ENCODE data around the gene TNFRSF19.

DNA sequence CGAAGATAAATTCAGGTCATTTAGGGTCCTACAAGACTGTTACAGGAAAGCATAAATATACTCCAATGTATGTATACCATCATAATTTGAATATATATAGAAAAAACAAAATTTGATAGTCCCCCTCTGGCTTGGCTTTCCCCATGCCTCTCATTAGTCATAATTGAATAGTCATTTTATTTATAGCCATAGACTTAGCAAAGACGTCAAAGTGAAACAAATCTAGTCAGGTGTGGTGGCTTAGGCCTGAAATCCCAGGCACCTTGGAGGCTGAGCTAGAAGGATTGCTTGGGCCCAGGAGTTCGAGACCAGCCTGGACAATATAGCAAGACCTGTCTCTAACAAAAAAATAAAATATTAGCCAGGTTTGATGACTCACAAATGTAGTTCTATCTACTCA lies 141.1 kb downstream of the TNFRSF19 start:
- TF ChIP-seq, protein P1, sequence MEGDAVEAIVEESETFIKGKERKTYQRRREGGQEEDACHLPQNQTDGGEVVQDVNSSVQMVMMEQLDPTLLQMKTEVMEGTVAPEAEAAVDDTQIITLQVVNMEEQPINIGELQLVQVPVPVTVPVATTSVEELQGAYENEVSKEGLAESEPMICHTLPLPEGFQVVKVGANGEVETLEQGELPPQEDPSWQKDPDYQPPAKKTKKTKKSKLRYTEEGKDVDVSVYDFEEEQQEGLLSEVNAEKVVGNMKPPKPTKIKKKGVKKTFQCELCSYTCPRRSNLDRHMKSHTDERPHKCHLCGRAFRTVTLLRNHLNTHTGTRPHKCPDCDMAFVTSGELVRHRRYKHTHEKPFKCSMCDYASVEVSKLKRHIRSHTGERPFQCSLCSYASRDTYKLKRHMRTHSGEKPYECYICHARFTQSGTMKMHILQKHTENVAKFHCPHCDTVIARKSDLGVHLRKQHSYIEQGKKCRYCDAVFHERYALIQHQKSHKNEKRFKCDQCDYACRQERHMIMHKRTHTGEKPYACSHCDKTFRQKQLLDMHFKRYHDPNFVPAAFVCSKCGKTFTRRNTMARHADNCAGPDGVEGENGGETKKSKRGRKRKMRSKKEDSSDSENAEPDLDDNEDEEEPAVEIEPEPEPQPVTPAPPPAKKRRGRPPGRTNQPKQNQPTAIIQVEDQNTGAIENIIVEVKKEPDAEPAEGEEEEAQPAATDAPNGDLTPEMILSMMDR (IDR thresholded peaks at IDR 0.05): no peak
- TF ChIP-seq POLR2AphosphoS5 (IDR thresholded peaks at IDR 0.05; ENCODE audit: low read depth, low read length) (no peak), REST (IDR thresholded peaks at IDR 0.05; ENCODE audit: insufficient read depth in 1 of 2, low read depth in 2 of 2, low read length in 1 of 2) (no peak)

Measured in Panc1 (cell line).